ENCODE data around the gene PRCD. TPM values are rescaled to one million over a fixed set of nuclear protein-coding genes. Genes with fewer than 3 reads are reported as not detected.
A peak's percentile ranks its signal among the peaks of the same experiment; 100 is the strongest.

The PRCD gene
- total RNA-seq, 8 experiments from 2014 or later: 0.97 to 9.9 (median 4.1) TPM

- WGBS, 10 experiments: 83 to 100% (median 100%) methylated on average over 1 to 3 of the region's 7 CpGs; no CpG with 5 or more reads in 3 of the 10 experiments
- in situ Hi-C loops (cut with MboI; ENCODE audit: low pct_unique_long_range_greater_than_20kb in 2 of 9, low sequenced_read_pairs in 9 of 9, unreplicated experiment in 9 of 9): no loop called here
- no peak overlapping the region for H3K27ac ChIP-seq
- no peak overlapping the region for H3K4me3 ChIP-seq
- ATAC-seq (replicated peaks in 6 of 8): peak in 2 of 8 experiments; percentile 10 to 16
- H3K4me1 ChIP-seq (replicated peaks in 1 of 2): no peaks in the 10 kb centered on the region
Observed at GRCh38 chr17:76577876-76578275, 38.0 kb downstream of the PRCD start.

- in situ Hi-C loops (cut with MboI; ENCODE audit: low pct_unique_long_range_greater_than_20kb in 2 of 9, low sequenced_read_pairs in 9 of 9, unreplicated experiment in 9 of 9): no loop called here
- Histone ChIP-seq H3K27ac (no peak overlapping the region), H3K4me1 (replicated peaks in 1 of 2) (no peaks in the 10 kb centered on the region), H3K4me3 (no peak overlapping the region)
- peak in 4 of 8 experiments; percentile 62 to 99 (median 97) for ATAC-seq (replicated peaks in 6 of 8)
- 34 to 100% (median 62%) methylated on average over 1 to 5 of the region's 5 CpGs; no CpG with 5 or more reads in 2 of the 10 experiments for WGBS, 10 experiments
Observed at GRCh38 chr17:76578376-76578775, 38.5 kb downstream of the PRCD start.

GRCh38 chr17:76579281-76579680 lies 39.4 kb downstream of the PRCD start:
- ATAC-seq (replicated peaks in 6 of 8): no peak
- in situ Hi-C loops (cut with MboI; ENCODE audit: low pct_unique_long_range_greater_than_20kb in 2 of 9, low sequenced_read_pairs in 9 of 9, unreplicated experiment in 9 of 9): no loop called here
- WGBS, 10 experiments: 94 to 100% (median 100%) methylated on average over 1 to 2 of the region's 2 CpGs; no CpG with 5 or more reads in 5 of the 10 experiments
- H3K4me1 ChIP-seq (replicated peaks in 1 of 2): no peaks in the 10 kb centered on the region
- H3K4me3 ChIP-seq: no peak overlapping the region
- no peak overlapping the region for H3K27ac ChIP-seq

GRCh38 chr17:76581515-76581914 lies 41.7 kb downstream of the PRCD start:
- 70 to 100% (median 81%) methylated on average over 1 to 2 of the region's 5 CpGs; no CpG with 5 or more reads in 4 of the 10 experiments for WGBS, 10 experiments
- Histone ChIP-seq H3K4me1 (replicated peaks in 1 of 2) (no peaks in the 10 kb centered on the region), H3K4me3 (no peak overlapping the region), H3K27ac (no peak overlapping the region)
- in situ Hi-C loops (cut with MboI; ENCODE audit: low pct_unique_long_range_greater_than_20kb in 2 of 9, low sequenced_read_pairs in 9 of 9, unreplicated experiment in 9 of 9): no loop called here
- no peak for ATAC-seq (replicated peaks in 6 of 8)

GRCh38 chr17:76582660-76583059 lies 42.8 kb downstream of the PRCD start:
- H3K27ac ChIP-seq: no peak overlapping the region
- ATAC-seq (replicated peaks in 6 of 8): no peak
- 17 to 80% (median 62%) methylated on average over 1 to 3 of the region's 3 CpGs; no CpG with 5 or more reads in 4 of the 10 experiments for WGBS, 10 experiments
- H3K4me1 ChIP-seq (replicated peaks in 1 of 2): peaks cover 5 to 6% of the 10 kb centered on the region in 2 donors
- in situ Hi-C loops (cut with MboI; ENCODE audit: low pct_unique_long_range_greater_than_20kb in 2 of 9, low sequenced_read_pairs in 9 of 9, unreplicated experiment in 9 of 9): no loop called here
- no peak overlapping the region for H3K4me3 ChIP-seq

- Histone ChIP-seq H3K4me3 (no peak overlapping the region), H3K4me1 (replicated peaks in 1 of 2) (peaks cover 5 to 6% of the 10 kb centered on the region in 2 donors), H3K27ac (no peak overlapping the region)
- no peak for ATAC-seq (replicated peaks in 6 of 8)
- 12 to 56% (median 33%) methylated on average over 1 to 7 of the region's 17 CpGs; no CpG with 5 or more reads in 1 of the 10 experiments for WGBS, 10 experiments
- in situ Hi-C loops (cut with MboI; ENCODE audit: low pct_unique_long_range_greater_than_20kb in 2 of 9, low sequenced_read_pairs in 9 of 9, unreplicated experiment in 9 of 9): no loop called here
Observed at GRCh38 chr17:76584427-76585032, 44.7 kb downstream of the PRCD start.

GRCh38 chr17:76585033-76585648 lies 45.3 kb downstream of the PRCD start:
- in situ Hi-C loops (cut with MboI; ENCODE audit: low pct_unique_long_range_greater_than_20kb in 2 of 9, low sequenced_read_pairs in 9 of 9, unreplicated experiment in 9 of 9): no loop called here
- no peak overlapping the region for H3K27ac ChIP-seq
- WGBS, 10 experiments: 0 to 13% (median 0%) methylated on average over 2 to 21 of the region's 62 CpGs; no CpG with 5 or more reads in 5 of the 10 experiments

GRCh38 chr17:76585649-76586593 lies 46.1 kb downstream of the PRCD start, which contains the start of gene ST6GALNAC2:
Gene ST6GALNAC2 (minus strand): TSS chr17:76585860. CDS start chr17:76585808, 52 bp downstream.
- peaks cover 5 to 6% of the 10 kb centered on the region in 2 donors for H3K4me1 ChIP-seq (replicated peaks in 1 of 2)
- peak; percentile 78 to 95 (median 86) for ATAC-seq (replicated peaks in 6 of 8)
- no peak within 1 kb of the TSS for H3K27ac ChIP-seq
- H3K4me3 ChIP-seq: peak within 1 kb of the TSS; percentile 6 to 30 (median 15)
- in situ Hi-C loops (cut with MboI; ENCODE audit: low pct_unique_long_range_greater_than_20kb in 2 of 9, low sequenced_read_pairs in 9 of 9, unreplicated experiment in 9 of 9): no loop called here
- no CpG with 5 or more reads among the region's 84 CpGs for WGBS, 10 experiments

More at GRCh38 chr17:76585033-76585648, 45.3 kb downstream of the PRCD start:
- peak in 2 of 8 experiments; percentile 8 to 10 for ATAC-seq (replicated peaks in 6 of 8)
- H3K4me3 ChIP-seq: peak overlapping the region; percentile 6 to 30 (median 15)
- peaks cover 5 to 6% of the 10 kb centered on the region in 2 donors for H3K4me1 ChIP-seq (replicated peaks in 1 of 2)

- no peak overlapping the region for H3K27ac ChIP-seq
- H3K4me1 ChIP-seq (replicated peaks in 1 of 2): peaks cover 5 to 6% of the 10 kb centered on the region in 2 donors
- 35 to 100% (median 85%) methylated on average over 1 to 4 of the region's 17 CpGs; no CpG with 5 or more reads in 3 of the 10 experiments for WGBS, 10 experiments
- H3K4me3 ChIP-seq: no peak overlapping the region
- ATAC-seq (replicated peaks in 6 of 8): peak in 3 of 8 experiments; percentile 45 to 83 (median 78)
- in situ Hi-C loops (cut with MboI; ENCODE audit: low pct_unique_long_range_greater_than_20kb in 2 of 9, low sequenced_read_pairs in 9 of 9, unreplicated experiment in 9 of 9): no loop called here
Observed at GRCh38 chr17:76586741-76587487, 47.1 kb downstream of the PRCD start.

GRCh38 chr17:76588182-76588581 lies 48.3 kb downstream of the PRCD start:
- no peak overlapping the region for H3K27ac ChIP-seq
- ATAC-seq (replicated peaks in 6 of 8): no peak
- in situ Hi-C loops (cut with MboI; ENCODE audit: low pct_unique_long_range_greater_than_20kb in 2 of 9, low sequenced_read_pairs in 9 of 9, unreplicated experiment in 9 of 9): no loop called here
- peaks cover 7 to 8% of the 10 kb centered on the region in 2 donors for H3K4me1 ChIP-seq (replicated peaks in 1 of 2)
- H3K4me3 ChIP-seq: no peak overlapping the region

GRCh38 chr17:76593384-76593826 lies 53.6 kb downstream of the PRCD start:
- 0 to 90% (median 60%) methylated on average over 1 to 5 of the region's 8 CpGs; no CpG with 5 or more reads in 3 of the 10 experiments for WGBS, 10 experiments
- Histone ChIP-seq H3K4me3 (no peak overlapping the region), H3K4me1 (replicated peaks in 1 of 2) (peaks cover 7 to 12% of the 10 kb centered on the region in 2 donors), H3K27ac (peak overlapping the region in 1 of 2 donors; percentile 50)
- peak; percentile 61 to 96 (median 80) for ATAC-seq (replicated peaks in 6 of 8)
- in situ Hi-C loops (cut with MboI; ENCODE audit: low pct_unique_long_range_greater_than_20kb in 2 of 9, low sequenced_read_pairs in 9 of 9, unreplicated experiment in 9 of 9): no loop called here

GRCh38 chr17:76593959-76594358 lies 54.1 kb downstream of the PRCD start:
- H3K27ac ChIP-seq: no peak overlapping the region
- peak in 7 of 8 experiments; percentile 16 to 51 (median 28) for ATAC-seq (replicated peaks in 6 of 8)
- H3K4me3 ChIP-seq: no peak overlapping the region
- in situ Hi-C loops (cut with MboI; ENCODE audit: low pct_unique_long_range_greater_than_20kb in 2 of 9, low sequenced_read_pairs in 9 of 9, unreplicated experiment in 9 of 9): no loop called here
- 55 to 100% (median 88%) methylated on average over 1 to 4 of the region's 4 CpGs for WGBS, 10 experiments
- H3K4me1 ChIP-seq (replicated peaks in 1 of 2): peaks cover 7 to 12% of the 10 kb centered on the region in 2 donors
